ES-I3 (cell line): Measurements from ENCODE around the gene KRTAP5-4.
"Not testable (repeated sequence)": the region's sequence is repeated elsewhere in the genome, so short reads cannot be mapped to it uniquely, and the experiment has no call there.

ENCODE experiments used
- H3K36me3 ChIP-seq: 2 replicates; pipeline ENCODE4 v1.6.1; 2013; ENCODE audit warnings: mild to moderate bottlenecking, low read length, control low read depth, moderate library complexity; ENCODE audit not compliant: insufficient read depth
- H3K4me1 ChIP-seq: 2 replicates; pipeline ENCODE4 v1.6.1; 2013; ENCODE audit warnings: mild to moderate bottlenecking, control low read depth, low read length; ENCODE audit not compliant: insufficient read depth
- H3K9ac ChIP-seq: 2 replicates; pipeline ENCODE4 v1.6.1; 2013; ENCODE audit warnings: low read depth, mild to moderate bottlenecking, low read length, moderate library complexity
- H3K9me3 ChIP-seq: 2 replicates; pipeline ENCODE4 v1.6.1; 2013; ENCODE audit warnings: mild to moderate bottlenecking, low read length, moderate library complexity; ENCODE audit not compliant: control insufficient read depth, insufficient read depth

The KRTAP5-4 gene

GRCh38 chr11:1647901-1648652 is 26.1 kb upstream of the KRTAP5-4 start:
- no peaks in the 10 kb centered on the region for H3K9me3 ChIP-seq
- H3K9ac ChIP-seq, result no peak overlapping the region
- H3K4me1 ChIP-seq, result no peaks in the 10 kb centered on the region
- no peaks in the 10 kb centered on the region for H3K36me3 ChIP-seq

GRCh38 chr11:1646540-1646939 is 24.6 kb upstream of the KRTAP5-4 start:
- not testable (repeated sequence) for H3K9me3 ChIP-seq, H3K4me1 ChIP-seq, H3K36me3 ChIP-seq, H3K9ac ChIP-seq

- Histone ChIP-seq H3K9me3 (no peaks in the 10 kb centered on the region), H3K4me1 (no peaks in the 10 kb centered on the region), H3K36me3 (no peaks in the 10 kb centered on the region), H3K9ac (no peak overlapping the region)
Observed at GRCh38 chr11:1645357-1645821, 23.5 kb upstream of the KRTAP5-4 start.

- Histone ChIP-seq H3K9me3 (no peaks in the 10 kb centered on the region), H3K36me3 (no peaks in the 10 kb centered on the region), H3K4me1 (no peaks in the 10 kb centered on the region), H3K9ac (no peak overlapping the region)
Observed at GRCh38 chr11:1644601-1645356, 22.8 kb upstream of the KRTAP5-4 start.

- H3K4me1 ChIP-seq, result no peaks in the 10 kb centered on the region
- no peaks in the 10 kb centered on the region for H3K9me3 ChIP-seq
- no peaks in the 10 kb centered on the region for H3K36me3 ChIP-seq
- H3K9ac ChIP-seq, result no peak overlapping the region
Observed at GRCh38 chr11:1643146-1643690, 21.3 kb upstream of the KRTAP5-4 start.

- Histone ChIP-seq H3K9me3 (no peaks in the 10 kb centered on the region), H3K36me3 (no peaks in the 10 kb centered on the region), H3K4me1 (no peaks in the 10 kb centered on the region), H3K9ac (no peak overlapping the region)
Observed at GRCh38 chr11:1642288-1643145, 20.6 kb upstream of the KRTAP5-4 start.

- H3K9me3 ChIP-seq, result no peaks in the 10 kb centered on the region
Observed at GRCh38 chr11:1641096-1641495, 19.2 kb upstream of the KRTAP5-4 start.

GRCh38 chr11:1640076-1640946 is 18.4 kb upstream of the KRTAP5-4 start:
- Histone ChIP-seq H3K9ac (no peak overlapping the region), H3K4me1 (no peaks in the 10 kb centered on the region), H3K9me3 (no peaks in the 10 kb centered on the region), H3K36me3 (no peaks in the 10 kb centered on the region)

More at GRCh38 chr11:1641096-1641495, 19.2 kb upstream of the KRTAP5-4 start:
- Histone ChIP-seq H3K36me3 (no peaks in the 10 kb centered on the region), H3K4me1 (no peaks in the 10 kb centered on the region), H3K9ac (no peak overlapping the region)

GRCh38 chr11:1639666-1640065 is 17.7 kb upstream of the KRTAP5-4 start:
- Histone ChIP-seq H3K4me1 (no peaks in the 10 kb centered on the region), H3K9ac (no peak overlapping the region), H3K36me3 (no peaks in the 10 kb centered on the region), H3K9me3 (no peaks in the 10 kb centered on the region)

GRCh38 chr11:1639102-1639620 is 17.2 kb upstream of the KRTAP5-4 start:
- Histone ChIP-seq H3K9ac (no peak overlapping the region), H3K4me1 (no peaks in the 10 kb centered on the region), H3K36me3 (no peaks in the 10 kb centered on the region), H3K9me3 (no peaks in the 10 kb centered on the region)

- H3K4me1 ChIP-seq, result no peaks in the 10 kb centered on the region
- no peaks in the 10 kb centered on the region for H3K36me3 ChIP-seq
- no peaks in the 10 kb centered on the region for H3K9me3 ChIP-seq
- no peak overlapping the region for H3K9ac ChIP-seq
Observed at GRCh38 chr11:1638344-1638743, 16.4 kb upstream of the KRTAP5-4 start.

- no peaks in the 10 kb centered on the region; the same call in 1 of the 2 replicates for H3K4me1 ChIP-seq
- H3K9me3 ChIP-seq, result no peaks in the 10 kb centered on the region
- H3K36me3 ChIP-seq, result no peaks in the 10 kb centered on the region
- no peak overlapping the region for H3K9ac ChIP-seq
Observed at GRCh38 chr11:1637628-1638027, 15.7 kb upstream of the KRTAP5-4 start.

- Histone ChIP-seq H3K4me1 (no peaks in the 10 kb centered on the region; the same call in 1 of the 2 replicates), H3K9ac (no peak overlapping the region), H3K36me3 (no peaks in the 10 kb centered on the region), H3K9me3 (no peaks in the 10 kb centered on the region)
Observed at GRCh38 chr11:1636291-1636950, 14.5 kb upstream of the KRTAP5-4 start.
